HK-2 (cell line): ENCODE measurements around the gene NHLRC1.

Source experiments
- DNase-seq: peaks from one replicate; pipeline ENCODE4 v3.0.0-alpha.2; 2018; ENCODE audit not compliant: unreplicated experiment

Gene NHLRC1

GRCh38 chr6:18139935-18140621, 17.6 kb upstream of the NHLRC1 start:
- no peak for DNase-seq

- no peak for DNase-seq
Measured at GRCh38 chr6:18138906-18139305, 16.4 kb upstream of the NHLRC1 start.

DNA sequence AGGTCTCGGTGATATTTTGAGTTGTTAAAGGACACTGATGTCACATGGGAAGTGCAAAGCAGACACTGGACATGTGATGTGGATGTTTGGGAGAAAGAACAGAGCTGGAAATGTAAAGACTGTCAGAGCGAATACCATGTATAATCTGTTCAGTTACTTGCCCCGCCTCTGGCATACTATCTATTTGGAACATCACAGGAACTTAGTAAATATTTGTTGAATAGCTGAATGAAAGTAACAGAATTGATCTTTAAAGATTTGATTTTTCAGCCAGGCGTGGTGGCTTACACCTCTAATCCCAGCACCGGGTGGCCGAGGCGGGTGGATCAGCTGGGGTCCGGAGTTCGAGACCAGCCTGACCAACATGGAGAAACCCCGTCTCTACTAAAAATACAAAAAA, 13.8 kb upstream of the NHLRC1 start:
- DNase-seq, result no peak

GRCh38 chr6:18135171-18135570, 12.7 kb upstream of the NHLRC1 start:
- no peak for DNase-seq

DNA sequence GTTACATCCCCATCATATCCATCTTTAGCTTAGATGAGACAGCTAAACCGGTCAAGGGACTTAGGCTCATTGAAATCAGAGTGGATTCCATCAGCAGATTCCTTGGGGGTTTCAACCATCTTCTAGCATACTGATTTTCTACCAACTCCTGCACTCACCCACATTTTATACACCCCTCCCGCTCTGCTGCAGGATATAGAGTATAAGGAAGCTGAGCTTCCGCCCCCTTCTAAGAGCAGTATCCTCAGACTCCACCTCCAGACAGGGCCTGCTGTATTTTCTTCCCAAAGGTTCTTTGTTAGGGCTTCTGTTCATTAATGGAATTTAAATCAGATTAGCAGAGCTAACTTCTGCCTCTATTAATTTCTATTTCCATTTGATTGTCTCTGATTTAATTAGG, 9.9 kb upstream of the NHLRC1 start:
- DNase-seq, result no peak

- DNase-seq, result no peak
Measured at GRCh38 chr6:18126121-18126520, 3.6 kb upstream of the NHLRC1 start.

DNA sequence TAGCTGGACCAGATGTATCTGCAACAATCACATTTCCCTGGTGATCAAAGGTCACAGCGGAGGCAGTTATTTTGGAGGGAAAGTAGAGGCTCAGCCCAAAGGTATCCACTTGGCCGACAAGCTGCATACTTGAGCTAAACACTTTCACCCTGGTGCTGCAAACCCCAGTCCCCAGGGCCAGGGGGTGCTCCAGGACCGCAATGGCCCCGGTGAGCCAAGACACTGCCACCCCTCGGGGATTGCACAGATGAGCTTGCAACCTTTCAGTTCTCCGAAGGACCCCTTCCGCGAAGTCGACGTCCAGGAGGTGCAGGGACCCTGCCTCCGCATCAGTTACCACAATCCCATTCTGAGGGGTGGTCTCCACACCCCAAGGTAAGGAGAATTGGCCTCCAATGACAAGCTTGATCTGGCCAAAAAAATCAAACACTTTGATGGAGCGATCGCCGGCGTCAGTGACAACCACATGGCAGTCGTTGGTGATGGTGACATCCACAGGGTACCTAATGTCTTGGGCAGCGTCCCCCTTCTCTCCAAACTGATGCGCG, 823 bp downstream of the NHLRC1 start:
- DNase-seq, result no peak

- no peak for DNase-seq
Measured at GRCh38 chr6:18119236-18119635, 3.2 kb downstream of the NHLRC1 start.

GRCh38 chr6:18118330-18118729, 4.1 kb downstream of the NHLRC1 start:
- DNase-seq, result no peak

DNA sequence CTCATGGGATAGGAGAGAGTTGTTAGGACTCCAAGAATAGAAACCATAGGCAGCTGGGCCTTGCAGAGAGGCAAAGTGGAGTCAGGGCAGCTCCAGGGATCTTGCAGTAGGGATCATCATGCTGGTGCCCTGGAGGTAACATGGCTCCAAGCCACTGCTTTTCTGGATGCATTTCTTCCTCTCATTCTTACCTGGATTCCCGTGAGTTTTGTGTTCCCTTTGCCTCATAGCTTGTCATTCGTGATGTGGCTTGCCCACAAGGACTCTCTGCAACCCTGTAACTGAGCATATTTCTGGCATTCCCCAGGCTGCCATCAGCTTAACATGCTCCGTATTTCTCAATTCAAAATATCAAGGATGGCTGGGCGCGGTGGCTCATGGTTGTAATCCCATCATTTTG, 5.3 kb downstream of the NHLRC1 start:
- DNase-seq, result no peak

DNA sequence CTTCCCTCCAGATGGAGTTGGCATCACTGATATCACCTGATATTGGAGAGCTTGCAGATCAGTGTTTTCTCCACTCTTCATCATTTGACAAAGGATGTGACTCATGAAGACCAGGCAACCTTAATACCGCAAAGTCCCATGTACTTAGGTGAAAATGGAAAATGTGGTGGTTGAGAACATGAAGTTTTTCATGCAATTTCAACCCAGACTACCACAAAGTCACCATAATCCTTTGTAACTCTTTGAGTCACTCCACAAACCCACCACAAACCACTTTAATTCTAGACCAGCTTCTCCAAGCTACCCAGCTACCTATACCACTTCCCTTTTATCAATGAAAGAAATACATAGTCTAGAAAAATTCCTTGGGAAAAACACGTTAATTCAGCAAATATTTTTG, 7.1 kb downstream of the NHLRC1 start:
- no peak for DNase-seq

DNA sequence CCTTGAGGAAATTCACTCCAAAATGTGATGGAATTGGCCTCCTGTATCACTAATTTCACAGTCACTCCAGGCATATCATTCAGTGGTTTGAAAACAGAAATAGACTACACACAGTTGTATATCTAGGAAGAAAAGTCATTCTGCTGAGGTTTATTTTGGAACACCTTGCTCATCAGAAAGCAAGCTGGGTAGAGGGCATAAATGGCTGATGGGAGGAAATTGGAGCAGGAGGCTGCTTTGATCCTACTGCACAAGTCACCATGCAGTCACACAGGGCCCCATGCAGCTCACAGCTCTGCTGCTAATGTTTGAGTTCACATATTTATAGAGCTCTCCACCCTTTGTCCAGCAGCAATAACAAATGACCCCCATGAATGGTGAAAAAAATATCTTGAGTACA, 12.3 kb downstream of the NHLRC1 start:
- DNase-seq, result no peak

- DNase-seq, result no peak
Measured at GRCh38 chr6:18107061-18107460, 15.4 kb downstream of the NHLRC1 start.

DNA sequence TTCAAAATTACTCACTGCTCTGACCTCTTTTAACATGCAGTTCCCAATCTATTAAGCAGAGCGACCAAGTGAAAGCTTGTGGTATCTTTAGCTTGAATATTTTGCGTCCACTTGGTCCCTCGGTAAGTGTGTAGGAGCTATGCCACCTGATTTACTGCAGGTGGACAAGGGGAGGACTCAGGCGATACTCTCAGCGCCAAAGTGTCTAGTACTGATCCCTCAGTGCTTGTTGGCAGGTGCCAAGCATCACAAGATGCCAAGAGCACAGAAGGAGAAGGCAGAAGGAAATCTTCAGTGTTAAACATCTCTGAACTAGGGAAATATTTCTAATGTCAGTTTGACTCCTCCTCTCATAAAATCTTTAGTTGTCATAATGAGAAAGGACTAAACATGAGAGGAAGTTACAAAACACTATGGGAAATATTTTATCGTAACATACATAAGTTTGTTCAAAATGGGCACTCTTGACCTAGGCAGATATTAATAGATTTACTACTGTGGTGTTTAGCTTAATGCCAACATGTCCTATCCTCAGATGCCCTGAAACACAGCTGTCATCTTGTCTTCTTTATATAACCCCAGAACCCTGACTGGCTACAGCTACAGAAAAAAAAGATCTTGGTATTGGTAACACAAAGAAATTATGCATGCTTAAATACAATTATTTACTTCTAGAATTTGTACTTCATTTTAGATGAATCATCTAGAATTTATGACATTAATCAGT, 19.5 kb downstream of the NHLRC1 start:
- no peak for DNase-seq

GRCh38 chr6:18101873-18102272, 20.6 kb downstream of the NHLRC1 start:
- DNase-seq, result no peak

- no peak for DNase-seq
Measured at GRCh38 chr6:18101271-18101670, 21.2 kb downstream of the NHLRC1 start.

GRCh38 chr6:18100296-18100695, 22.2 kb downstream of the NHLRC1 start:
- DNase-seq, result no peak

GRCh38 chr6:18099511-18099910, 23.0 kb downstream of the NHLRC1 start:
- DNase-seq, result no peak

DNA sequence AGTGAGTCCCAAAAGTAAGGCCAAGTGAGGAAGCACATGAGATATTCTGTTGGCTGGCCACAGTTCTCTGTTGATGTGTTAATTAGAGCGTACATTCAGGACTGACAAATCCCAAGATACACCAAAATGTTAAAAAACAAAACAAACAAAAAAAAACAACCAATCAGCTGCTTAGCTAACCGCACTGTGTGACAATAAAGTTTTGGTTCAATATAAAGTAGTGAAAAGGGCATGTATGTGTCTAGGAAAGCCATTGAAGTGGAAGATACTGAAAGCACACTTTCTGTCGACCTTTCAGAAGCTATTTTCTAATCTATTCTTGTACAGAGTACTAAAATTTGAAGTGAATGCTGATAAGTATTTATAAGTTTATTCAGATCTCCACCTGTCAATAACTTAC, 26.1 kb downstream of the NHLRC1 start:
- no peak for DNase-seq

GRCh38 chr6:18091382-18091781, 31.1 kb downstream of the NHLRC1 start:
- DNase-seq, result no peak

- DNase-seq, result no peak
Measured at GRCh38 chr6:18090349-18090786, 32.1 kb downstream of the NHLRC1 start.

DNA sequence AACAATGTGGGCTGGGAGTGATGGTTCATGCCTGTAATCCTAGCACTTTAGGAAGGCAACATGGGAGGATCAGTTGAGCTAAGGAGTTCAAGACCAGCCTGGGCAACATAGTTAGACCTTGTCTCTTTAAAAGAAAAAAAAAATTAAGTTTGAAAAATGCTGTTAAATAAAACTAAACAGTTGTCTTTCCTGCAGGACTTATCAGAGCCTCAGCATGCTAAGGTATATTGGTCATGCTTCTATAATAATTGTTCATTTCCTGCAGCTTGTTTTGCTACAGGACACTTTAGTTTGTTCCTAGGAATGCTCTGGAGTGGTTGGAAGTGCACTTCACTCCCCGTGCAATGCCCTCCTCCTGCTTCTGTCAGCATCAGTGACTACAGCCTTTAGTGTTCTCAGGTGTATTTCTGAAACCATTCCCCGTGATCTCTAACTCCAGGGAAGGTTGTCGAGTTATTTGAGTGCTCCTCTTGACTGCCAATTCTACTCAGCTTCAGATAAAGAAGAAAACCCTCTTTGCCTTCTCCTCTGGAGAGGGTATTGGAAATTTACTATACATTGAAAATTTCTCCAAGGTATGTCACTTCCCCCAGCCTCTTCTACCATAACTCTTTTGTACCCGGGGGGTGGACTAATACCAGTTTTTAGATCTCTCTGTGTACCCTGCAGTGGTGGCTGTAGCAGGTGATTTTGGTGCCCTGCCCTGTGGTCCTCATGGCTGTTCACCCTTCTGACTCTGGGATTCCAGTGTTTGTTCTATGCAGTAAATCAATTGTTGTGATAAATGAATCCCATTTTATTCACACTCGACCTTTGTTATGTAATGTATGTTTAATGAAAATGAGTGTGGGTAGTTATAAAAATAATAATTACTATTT, 33.8 kb downstream of the NHLRC1 start:
- no peak for DNase-seq
